ENCODE data around the gene HOGA1. TPM values are rescaled to one million over a fixed set of nuclear protein-coding genes. Genes with fewer than 3 reads are reported as not detected.
A peak's percentile ranks its signal among the peaks of the same experiment; 100 is the strongest.

HOGA1 gene
- total and polyA plus RNA-seq, 2 of the 13 experiments (the other 11 are each of a cell fraction or from before 2014, with no cell fraction given), result 7.6 to 19.5 TPM

DNA sequence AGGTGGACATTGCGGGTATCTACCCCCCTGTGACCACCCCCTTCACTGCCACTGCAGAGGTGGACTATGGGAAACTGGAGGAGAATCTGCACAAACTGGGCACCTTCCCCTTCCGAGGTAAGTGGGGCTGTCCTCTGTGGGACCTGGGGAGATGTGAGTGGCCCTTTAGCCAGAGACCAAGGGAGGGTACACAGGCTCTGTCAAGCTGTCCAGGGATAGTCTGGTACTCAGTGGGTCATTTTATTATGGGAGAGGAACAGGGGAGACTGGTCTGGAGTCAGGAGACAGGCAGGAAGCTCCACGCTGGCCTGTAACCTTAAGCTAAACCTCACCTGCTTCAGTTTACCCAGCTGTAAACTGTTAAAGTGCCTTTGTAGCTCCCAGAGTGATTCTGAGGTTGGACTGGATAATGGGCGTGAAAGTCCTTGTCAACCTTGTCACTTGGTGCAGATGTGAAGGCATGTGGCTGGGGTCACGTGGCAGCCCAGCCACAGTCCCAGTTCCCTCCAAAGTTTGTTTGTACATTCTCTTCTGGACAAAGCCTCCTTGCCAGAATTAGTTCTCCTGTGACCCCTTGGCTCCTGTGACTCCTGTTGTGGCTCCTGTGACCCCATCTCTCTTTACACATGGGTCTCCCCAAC lies 729 bp downstream of the HOGA1 start (continued):
- TF ChIP-seq, protein P1, sequence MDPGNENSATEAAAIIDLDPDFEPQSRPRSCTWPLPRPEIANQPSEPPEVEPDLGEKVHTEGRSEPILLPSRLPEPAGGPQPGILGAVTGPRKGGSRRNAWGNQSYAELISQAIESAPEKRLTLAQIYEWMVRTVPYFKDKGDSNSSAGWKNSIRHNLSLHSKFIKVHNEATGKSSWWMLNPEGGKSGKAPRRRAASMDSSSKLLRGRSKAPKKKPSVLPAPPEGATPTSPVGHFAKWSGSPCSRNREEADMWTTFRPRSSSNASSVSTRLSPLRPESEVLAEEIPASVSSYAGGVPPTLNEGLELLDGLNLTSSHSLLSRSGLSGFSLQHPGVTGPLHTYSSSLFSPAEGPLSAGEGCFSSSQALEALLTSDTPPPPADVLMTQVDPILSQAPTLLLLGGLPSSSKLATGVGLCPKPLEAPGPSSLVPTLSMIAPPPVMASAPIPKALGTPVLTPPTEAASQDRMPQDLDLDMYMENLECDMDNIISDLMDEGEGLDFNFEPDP (CRISPR knock-in tag; conservative IDR thresholded peaks at IDR 0.05), result 0 out of 2 replicates have a peak, but pooled peaks have one; percentile 79
- TF ChIP-seq ZNF879 (CRISPR knock-in tag; IDR thresholded peaks at IDR 0.05), result peak; percentile 66; the same call in 1 of the 2 replicates
- peak; percentile 88; the same call in 1 of the 2 replicates for TF ChIP-seq ZNF232 (CRISPR knock-in tag; IDR thresholded peaks at IDR 0.05; ENCODE audit: borderline replicate concordance)
- TF ChIP-seq ZNF225 (CRISPR knock-in tag; IDR thresholded peaks at IDR 0.05), result no peak
- 0 out of 2 replicates have a peak, but pooled peaks have one; percentile 17 for TF ChIP-seq BCL6 (CRISPR knock-in tag; IDR thresholded peaks at IDR 0.05)
- no peak; the same call in 1 of the 2 replicates for TF ChIP-seq ZMYM3 (CRISPR knock-in tag; IDR thresholded peaks at IDR 0.05)
- TF ChIP-seq PPARG (CRISPR knock-in tag; conservative IDR thresholded peaks at IDR 0.05), result 0 out of 2 replicates have a peak, but pooled peaks have one; percentile 40
- TF ChIP-seq HOXA3 (CRISPR knock-in tag; IDR thresholded peaks at IDR 0.05), result peak; percentile 20; the same call in 1 of the 2 replicates
- TF ChIP-seq ZSCAN9 (CRISPR knock-in tag; IDR thresholded peaks at IDR 0.05; ENCODE audit: borderline replicate concordance), result 0 out of 2 replicates have a peak, but pooled peaks have one; percentile 34
- TF ChIP-seq, protein P2, sequence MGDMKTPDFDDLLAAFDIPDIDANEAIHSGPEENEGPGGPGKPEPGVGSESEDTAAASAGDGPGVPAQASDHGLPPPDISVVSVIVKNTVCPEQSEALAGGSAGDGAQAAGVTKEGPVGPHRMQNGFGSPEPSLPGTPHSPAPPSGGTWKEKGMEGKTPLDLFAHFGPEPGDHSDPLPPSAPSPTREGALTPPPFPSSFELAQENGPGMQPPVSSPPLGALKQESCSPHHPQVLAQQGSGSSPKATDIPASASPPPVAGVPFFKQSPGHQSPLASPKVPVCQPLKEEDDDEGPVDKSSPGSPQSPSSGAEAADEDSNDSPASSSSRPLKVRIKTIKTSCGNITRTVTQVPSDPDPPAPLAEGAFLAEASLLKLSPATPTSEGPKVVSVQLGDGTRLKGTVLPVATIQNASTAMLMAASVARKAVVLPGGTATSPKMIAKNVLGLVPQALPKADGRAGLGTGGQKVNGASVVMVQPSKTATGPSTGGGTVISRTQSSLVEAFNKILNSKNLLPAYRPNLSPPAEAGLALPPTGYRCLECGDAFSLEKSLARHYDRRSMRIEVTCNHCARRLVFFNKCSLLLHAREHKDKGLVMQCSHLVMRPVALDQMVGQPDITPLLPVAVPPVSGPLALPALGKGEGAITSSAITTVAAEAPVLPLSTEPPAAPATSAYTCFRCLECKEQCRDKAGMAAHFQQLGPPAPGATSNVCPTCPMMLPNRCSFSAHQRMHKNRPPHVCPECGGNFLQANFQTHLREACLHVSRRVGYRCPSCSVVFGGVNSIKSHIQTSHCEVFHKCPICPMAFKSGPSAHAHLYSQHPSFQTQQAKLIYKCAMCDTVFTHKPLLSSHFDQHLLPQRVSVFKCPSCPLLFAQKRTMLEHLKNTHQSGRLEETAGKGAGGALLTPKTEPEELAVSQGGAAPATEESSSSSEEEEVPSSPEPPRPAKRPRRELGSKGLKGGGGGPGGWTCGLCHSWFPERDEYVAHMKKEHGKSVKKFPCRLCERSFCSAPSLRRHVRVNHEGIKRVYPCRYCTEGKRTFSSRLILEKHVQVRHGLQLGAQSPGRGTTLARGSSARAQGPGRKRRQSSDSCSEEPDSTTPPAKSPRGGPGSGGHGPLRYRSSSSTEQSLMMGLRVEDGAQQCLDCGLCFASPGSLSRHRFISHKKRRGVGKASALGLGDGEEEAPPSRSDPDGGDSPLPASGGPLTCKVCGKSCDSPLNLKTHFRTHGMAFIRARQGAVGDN (CRISPR knock-in tag; IDR thresholded peaks at IDR 0.05), result peak; percentile 14; the same call in 1 of the 2 replicates
- TF ChIP-seq ZBTB43 (CRISPR knock-in tag; conservative IDR thresholded peaks at IDR 0.05), result 0 out of 2 replicates have a peak, but pooled peaks have one; percentile 31
- 0 out of 2 replicates have a peak, but pooled peaks have one; percentile 16 for TF ChIP-seq ZNF30 (CRISPR knock-in tag; IDR thresholded peaks at IDR 0.05)
- peak; percentile 96 for TF ChIP-seq MAX (IDR thresholded peaks at IDR 0.05)
- peak; percentile 70; the same call in 1 of the 2 replicates for TF ChIP-seq SALL1 (CRISPR knock-in tag; IDR thresholded peaks at IDR 0.05)
- TF ChIP-seq, protein P3, sequence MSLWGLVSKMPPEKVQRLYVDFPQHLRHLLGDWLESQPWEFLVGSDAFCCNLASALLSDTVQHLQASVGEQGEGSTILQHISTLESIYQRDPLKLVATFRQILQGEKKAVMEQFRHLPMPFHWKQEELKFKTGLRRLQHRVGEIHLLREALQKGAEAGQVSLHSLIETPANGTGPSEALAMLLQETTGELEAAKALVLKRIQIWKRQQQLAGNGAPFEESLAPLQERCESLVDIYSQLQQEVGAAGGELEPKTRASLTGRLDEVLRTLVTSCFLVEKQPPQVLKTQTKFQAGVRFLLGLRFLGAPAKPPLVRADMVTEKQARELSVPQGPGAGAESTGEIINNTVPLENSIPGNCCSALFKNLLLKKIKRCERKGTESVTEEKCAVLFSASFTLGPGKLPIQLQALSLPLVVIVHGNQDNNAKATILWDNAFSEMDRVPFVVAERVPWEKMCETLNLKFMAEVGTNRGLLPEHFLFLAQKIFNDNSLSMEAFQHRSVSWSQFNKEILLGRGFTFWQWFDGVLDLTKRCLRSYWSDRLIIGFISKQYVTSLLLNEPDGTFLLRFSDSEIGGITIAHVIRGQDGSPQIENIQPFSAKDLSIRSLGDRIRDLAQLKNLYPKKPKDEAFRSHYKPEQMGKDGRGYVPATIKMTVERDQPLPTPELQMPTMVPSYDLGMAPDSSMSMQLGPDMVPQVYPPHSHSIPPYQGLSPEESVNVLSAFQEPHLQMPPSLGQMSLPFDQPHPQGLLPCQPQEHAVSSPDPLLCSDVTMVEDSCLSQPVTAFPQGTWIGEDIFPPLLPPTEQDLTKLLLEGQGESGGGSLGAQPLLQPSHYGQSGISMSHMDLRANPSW (CRISPR knock-in tag; IDR thresholded peaks at IDR 0.05; ENCODE audit: borderline replicate concordance), result 0 out of 2 replicates have a peak, but pooled peaks have one; percentile 51
- TF ChIP-seq ZNF629 (CRISPR knock-in tag; conservative IDR thresholded peaks at IDR 0.05), result peak; percentile 27; the same call in 1 of the 2 replicates
- TF ChIP-seq ZFP41 (CRISPR knock-in tag; IDR thresholded peaks at IDR 0.05; ENCODE audit: borderline replicate concordance), result 0 out of 2 replicates have a peak, but pooled peaks have one; percentile 29
- no peak for TF ChIP-seq NR2F1 (CRISPR knock-in tag; IDR thresholded peaks at IDR 0.05)
- TF ChIP-seq ZNF558 (CRISPR knock-in tag; IDR thresholded peaks at IDR 0.05; ENCODE audit: borderline replicate concordance), result peak; percentile 43; the same call in 1 of the 2 replicates

Data from HepG2 (cell line).